A673 (cell line): ENCODE data around the gene NXT1. TPM values are rescaled to one million over a fixed set of nuclear protein-coding genes. Genes with fewer than 3 reads are reported as not detected.

Source experiments
- BruUV-seq: library from RNA; stranded (reverse); fragments of 400-500 nt; replicated peaks from 2 replicates; lab custom pipeline; 2021; lab: Mats Ljungman, UMichigan
- CTCF ChIA-PET: fragments of 300-600 bp; sonication (Branson Sonifier 250); formaldehyde crosslinking; loops from one replicate; lab custom pipeline; 2022; ENCODE audit warnings: antibody characterized with exemption; lab: Charles Lee
- POLR2A ChIA-PET: fragments of 300-600 bp; sonication (Branson Sonifier 250); formaldehyde crosslinking; loops from one replicate; lab custom pipeline; 2022; ENCODE audit warnings: antibody characterized with exemption; ENCODE audit not compliant: low non-redundant PET; lab: Charles Lee
- DNase-seq: peaks from one replicate; pipeline ENCODE4 v3.0.0-alpha.2; 2015; ENCODE audit warnings: low spot score
- H3K27ac ChIP-seq: fragments of 200-600 bp; sonication (generic); 2 replicates; pipeline ENCODE4 v1.5.1; 2016; ENCODE audit warnings: mixed run types, low read depth, mild to moderate bottlenecking, mixed read lengths, antibody characterized with exemption, low read length; ENCODE audit not compliant: poor library complexity, severe bottlenecking
- H3K27me3 ChIP-seq: fragments of 200-600 bp; sonication (generic); replicated peaks from 2 replicates; pipeline ENCODE4 v1.6.1; 2017; ENCODE audit warnings: mixed run types, low read depth, mild to moderate bottlenecking, mixed read lengths, antibody characterized with exemption, low read length; ENCODE audit not compliant: insufficient read depth, poor library complexity
- H3K36me3 ChIP-seq: fragments of 200-600 bp; sonication (generic); 2 replicates; pipeline ENCODE4 v1.6.1; 2016; ENCODE audit warnings: mixed run types, mild to moderate bottlenecking, mixed read lengths, antibody characterized with exemption, low read length; ENCODE audit not compliant: insufficient read depth, poor library complexity, severe bottlenecking
- H3K4me1 ChIP-seq: fragments of 200-600 bp; sonication (generic); 2 replicates; pipeline ENCODE4 v1.6.1; 2017; ENCODE audit warnings: mixed run types, mild to moderate bottlenecking, mixed read lengths, antibody characterized with exemption, low read length; ENCODE audit not compliant: insufficient read depth, poor library complexity, severe bottlenecking
- H3K4me3 ChIP-seq: fragments of 200-600 bp; sonication (generic); 2 replicates; pipeline ENCODE4 v1.5.1; 2016; ENCODE audit warnings: low read depth, mixed run types, mild to moderate bottlenecking, mixed read lengths, low read length; ENCODE audit not compliant: poor library complexity, severe bottlenecking
- H3K9me3 ChIP-seq: fragments of 200-600 bp; sonication (generic); 2 replicates; pipeline ENCODE4 v1.6.1; 2016; ENCODE audit warnings: mixed run types, low read depth, mild to moderate bottlenecking, mixed read lengths, antibody characterized with exemption, low read length; ENCODE audit not compliant: poor library complexity, severe bottlenecking
- CTCF ChIP-seq: fragments of 300-800, 200-600 bp; sonication (generic); conservative IDR thresholded peaks from 2 replicates; pipeline ENCODE4 v1.5.1; 2017; ENCODE audit warnings: low read depth, mild to moderate bottlenecking, antibody characterized with exemption, low read length, moderate library complexity, mixed read lengths
- EZH2 ChIP-seq: fragments of 200-600 bp; sonication (generic); IDR thresholded peaks from 2 replicates; pipeline ENCODE4 v1.6.1; 2017; ENCODE audit warnings: borderline replicate concordance, low read depth, mild to moderate bottlenecking, mixed read lengths, antibody characterized with exemption, low read length; ENCODE audit not compliant: poor library complexity, severe bottlenecking
- intact Hi-C: fragments of 100-400 bp; cut with micrococcal nuclease; formaldehyde crosslinking; loops from one replicate; pipeline ENCODE4 v1.10.0; 2022; ENCODE audit not compliant: unreplicated experiment
- total RNA-seq: library from RNA; stranded (reverse); gene quantifications from 2 replicates; pipeline ENCODE4 v1.2.3, GENCODE V29; 2021

Gene NXT1
- total RNA-seq, 1 experiment from 2014 or later: 34.4 TPM

DNA sequence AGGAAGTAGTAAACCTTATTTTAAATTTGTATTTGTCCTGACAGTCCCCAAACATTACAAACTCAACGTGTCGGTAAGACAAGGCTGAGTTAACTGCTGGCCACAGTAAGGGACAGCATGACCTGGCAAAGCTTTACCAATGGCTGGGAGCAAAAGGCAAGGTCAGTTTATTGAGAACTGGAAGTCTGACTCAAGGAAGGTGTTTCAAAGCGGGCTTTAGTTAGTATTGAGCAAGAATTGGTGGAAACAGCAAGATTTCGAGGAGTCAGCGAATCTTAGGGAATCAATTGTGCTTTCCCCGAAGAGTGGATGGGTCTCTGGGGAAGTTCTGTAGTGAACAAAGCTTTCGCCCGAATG is 10.5 kb downstream of the NXT1 start:
- no peak for DNase-seq
- peaks cover 10% of the 10 kb centered on the region for H3K4me1 ChIP-seq
- ChIA-PET POLR2A (interaction anchor here (0.6 to 0.7 kb wide), 2 partner anchors 11 to 1727 kb away, joined by 3 to 4 read pairs; no protein-coding TSS in a partner anchor), CTCF (no interaction called here)
- H3K36me3 ChIP-seq: peaks cover 1% of the 10 kb centered on the region
- no peaks in the 10 kb centered on the region for H3K27me3 ChIP-seq
- TF ChIP-seq EZH2 (no peak), CTCF (no peak)
- intact Hi-C loops: loop anchor here (5.0 kb wide), 1 partner anchor 61 kb away; the partner anchor contains the start of gene NAPB
- no TSS peak for BruUV-seq
- H3K4me3 ChIP-seq: peak overlapping the region; percentile 96
- H3K9me3 ChIP-seq: no peaks in the 10 kb centered on the region
- peak overlapping the region; percentile 97 for H3K27ac ChIP-seq

- peaks cover 7% of the 10 kb centered on the region for H3K36me3 ChIP-seq
- TF ChIP-seq CTCF (no peak), EZH2 (no peak)
- peaks cover 14% of the 10 kb centered on the region for H3K4me1 ChIP-seq
- ChIA-PET CTCF (no interaction called here), POLR2A (interaction anchor here (0.6 to 0.7 kb wide), 2 partner anchors 10 to 1727 kb away, joined by 3 to 4 read pairs; no protein-coding TSS in a partner anchor)
- H3K4me3 ChIP-seq: peak within 1 kb of the TSS; percentile 96
- BruUV-seq: no TSS peak
- H3K9me3 ChIP-seq: no peaks in the 10 kb centered on the region
- intact Hi-C loops: loop anchor here (5.0 kb wide), 1 partner anchor 61 kb away; the partner anchor contains the start of gene NAPB
- H3K27ac ChIP-seq: peak within 1 kb of the TSS; percentile 97
- H3K27me3 ChIP-seq: no peaks in the 10 kb centered on the region
- DNase-seq: peak; percentile 98
Measured at GRCh38 chr20:23361476-23362391, 11.1 kb downstream of the NXT1 start, which contains the start of gene GZF1. TSS of gene GZF1 (plus strand) at chr20:23362182. CDS start at chr20:23364384, 2,202 bp downstream.

DNA sequence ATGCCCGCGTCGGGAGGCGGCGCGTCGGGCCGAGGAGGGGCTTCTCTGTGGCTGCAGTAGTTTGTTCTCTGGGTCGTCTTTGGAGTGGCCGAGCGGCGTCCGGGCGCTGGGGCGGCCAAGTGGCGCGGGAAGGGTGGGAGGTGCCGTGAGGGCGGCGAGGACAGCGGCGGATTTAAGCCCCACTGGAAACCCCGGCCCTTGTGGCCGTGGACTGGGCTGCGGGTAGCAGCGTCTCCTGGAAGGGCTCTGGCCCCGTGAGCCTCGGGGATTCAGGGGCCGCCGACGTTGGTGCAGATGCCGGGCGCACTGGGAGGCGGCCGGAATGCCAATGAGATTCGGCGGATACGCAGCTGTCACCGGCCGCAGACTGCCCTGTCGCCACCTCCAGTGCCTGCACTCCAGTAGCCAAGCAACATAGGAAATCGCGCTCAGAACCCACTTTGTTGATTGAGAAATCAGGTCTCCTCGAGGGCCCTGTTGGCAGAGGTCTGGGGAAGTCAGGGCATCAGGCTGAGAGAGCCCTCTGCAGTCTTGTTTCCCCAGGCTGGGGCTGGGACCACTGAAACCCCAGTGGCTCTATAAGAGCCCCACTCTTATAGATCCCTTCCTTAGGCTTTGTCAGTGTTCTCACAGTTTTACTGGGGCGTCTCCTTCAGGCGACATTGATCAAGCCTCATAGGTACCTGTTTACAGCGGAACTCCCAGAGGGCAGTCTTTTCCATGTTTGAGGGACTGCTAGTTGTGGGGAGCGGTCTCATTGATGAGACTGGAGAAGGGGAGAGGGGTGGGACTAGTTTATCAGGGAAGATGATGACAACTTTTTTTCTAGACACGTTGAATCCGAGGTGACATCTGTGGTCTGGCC is 12.0 kb downstream of the NXT1 start:
- H3K27me3 ChIP-seq: no peaks in the 10 kb centered on the region
- intact Hi-C loops: loop anchor here (5.0 kb wide), 1 partner anchor 60 kb away; the partner anchor contains the start of gene NAPB
- H3K4me3 ChIP-seq: peak overlapping the region; percentile 96
- DNase-seq: peak; percentile 5
- H3K9me3 ChIP-seq: no peaks in the 10 kb centered on the region
- H3K27ac ChIP-seq: peak overlapping the region; percentile 97
- CTCF ChIA-PET: no interaction called here
- POLR2A ChIA-PET: no interaction called here
- H3K4me1 ChIP-seq: peaks cover 14% of the 10 kb centered on the region
- TF ChIP-seq EZH2 (no peak), CTCF (no peak)
- H3K36me3 ChIP-seq: peaks cover 10% of the 10 kb centered on the region
- no TSS peak for BruUV-seq
